Activated CD4-positive, alpha-beta T cell treated with anti-CD3 and anti-CD28 coated beads, Interleukin-10, Interleukin-2, amounts not matched to agents 100 ng/mL and 50 ng/mL, durations not matched to agents 16 hours and 8 hours (primary cell): ENCODE data around the gene CYP27B1.
"Not testable (repeated sequence)": the region's sequence is repeated elsewhere in the genome, so short reads cannot be mapped to it uniquely, and the experiment has no call there.

ENCODE experiments used
- DNase-seq: peaks from one replicate; pipeline ENCODE4 v3.0.0-alpha.2; 2020

CYP27B1 gene

DNA sequence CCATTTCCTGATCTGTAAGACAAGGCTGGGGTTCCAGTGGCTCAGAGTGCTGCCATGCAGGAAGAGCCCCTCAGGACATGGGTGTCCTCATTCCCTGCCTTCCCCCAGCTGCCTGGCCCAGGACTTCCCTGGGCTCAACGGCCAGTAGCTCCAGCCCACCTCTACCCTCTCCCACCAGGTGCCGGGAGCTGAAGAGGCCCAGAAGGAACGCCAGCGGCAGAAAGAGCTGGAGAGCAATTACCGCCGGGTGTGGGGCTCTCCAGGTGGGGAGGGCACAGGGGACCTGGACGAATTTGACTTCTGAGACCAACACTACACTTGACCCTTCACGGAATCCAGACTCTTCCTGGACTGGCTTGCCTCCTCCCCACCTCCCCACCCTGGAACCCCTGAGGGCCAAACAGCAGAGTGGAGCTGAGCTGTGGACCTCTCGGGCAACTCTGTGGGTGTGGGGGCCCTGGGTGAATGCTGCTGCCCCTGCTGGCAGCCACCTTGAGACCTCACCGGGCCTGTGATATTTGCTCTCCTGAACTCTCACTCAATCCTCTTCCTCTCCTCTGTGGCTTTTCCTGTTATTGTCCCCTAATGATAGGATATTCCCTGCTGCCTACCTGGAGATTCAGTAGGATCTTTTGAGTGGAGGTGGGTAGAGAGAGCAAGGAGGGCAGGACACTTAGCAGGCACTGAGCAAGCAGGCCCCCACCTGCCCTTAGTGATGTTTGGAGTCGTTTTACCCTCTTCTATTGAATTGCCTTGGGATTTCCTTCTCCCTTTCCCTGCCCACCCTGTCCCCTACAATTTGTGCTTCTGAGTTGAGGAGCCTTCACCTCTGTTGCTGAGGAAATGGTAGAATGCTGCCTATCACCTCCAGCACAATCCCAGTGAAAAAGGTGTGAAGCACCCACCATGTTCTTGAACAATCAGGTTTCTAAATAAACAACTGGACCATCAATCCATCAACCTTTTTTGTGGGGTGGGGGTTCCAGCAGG lies 46.0 kb downstream of the CYP27B1 start:
- DNase-seq: no peak

DNA sequence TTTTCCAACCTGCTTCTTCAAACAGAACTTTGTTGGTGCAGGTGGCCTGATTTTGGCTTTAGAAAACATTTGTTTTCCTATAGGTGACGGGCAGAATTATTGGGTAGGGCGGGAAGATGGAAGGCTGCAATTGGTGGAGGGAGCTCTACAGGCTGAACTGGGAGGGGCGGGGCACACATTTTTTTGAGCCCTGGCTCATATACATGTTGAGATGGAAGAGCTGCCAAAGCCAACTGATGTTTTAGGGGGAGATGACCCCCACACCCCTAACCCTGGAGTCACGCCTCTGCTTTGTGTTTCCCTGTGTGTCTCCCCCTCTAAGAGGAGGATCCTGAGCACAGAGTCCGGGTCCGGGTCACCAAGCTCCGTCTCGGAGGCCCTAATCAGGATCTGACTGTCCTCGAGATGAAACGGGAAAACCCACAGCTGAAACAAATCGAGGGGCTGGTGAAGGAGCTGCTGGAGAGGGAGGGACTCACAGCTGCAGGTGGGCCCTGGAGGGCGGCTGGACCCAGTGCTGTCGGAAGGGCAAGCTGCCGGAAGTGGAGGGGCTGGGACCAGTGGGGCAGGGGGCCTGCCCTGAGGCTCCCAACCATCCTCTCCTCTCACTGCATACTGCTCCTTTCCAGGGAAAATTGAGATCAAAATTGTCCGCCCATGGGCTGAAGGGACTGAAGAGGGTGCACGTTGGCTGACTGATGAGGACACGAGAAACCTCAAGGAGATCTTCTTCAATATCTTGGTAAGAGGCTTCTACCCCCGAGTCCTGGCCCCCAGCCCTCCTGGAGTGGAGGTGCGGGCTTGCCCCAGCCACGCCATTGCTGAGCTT lies 46.9 kb downstream of the CYP27B1 start:
- no peak for DNase-seq

DNA sequence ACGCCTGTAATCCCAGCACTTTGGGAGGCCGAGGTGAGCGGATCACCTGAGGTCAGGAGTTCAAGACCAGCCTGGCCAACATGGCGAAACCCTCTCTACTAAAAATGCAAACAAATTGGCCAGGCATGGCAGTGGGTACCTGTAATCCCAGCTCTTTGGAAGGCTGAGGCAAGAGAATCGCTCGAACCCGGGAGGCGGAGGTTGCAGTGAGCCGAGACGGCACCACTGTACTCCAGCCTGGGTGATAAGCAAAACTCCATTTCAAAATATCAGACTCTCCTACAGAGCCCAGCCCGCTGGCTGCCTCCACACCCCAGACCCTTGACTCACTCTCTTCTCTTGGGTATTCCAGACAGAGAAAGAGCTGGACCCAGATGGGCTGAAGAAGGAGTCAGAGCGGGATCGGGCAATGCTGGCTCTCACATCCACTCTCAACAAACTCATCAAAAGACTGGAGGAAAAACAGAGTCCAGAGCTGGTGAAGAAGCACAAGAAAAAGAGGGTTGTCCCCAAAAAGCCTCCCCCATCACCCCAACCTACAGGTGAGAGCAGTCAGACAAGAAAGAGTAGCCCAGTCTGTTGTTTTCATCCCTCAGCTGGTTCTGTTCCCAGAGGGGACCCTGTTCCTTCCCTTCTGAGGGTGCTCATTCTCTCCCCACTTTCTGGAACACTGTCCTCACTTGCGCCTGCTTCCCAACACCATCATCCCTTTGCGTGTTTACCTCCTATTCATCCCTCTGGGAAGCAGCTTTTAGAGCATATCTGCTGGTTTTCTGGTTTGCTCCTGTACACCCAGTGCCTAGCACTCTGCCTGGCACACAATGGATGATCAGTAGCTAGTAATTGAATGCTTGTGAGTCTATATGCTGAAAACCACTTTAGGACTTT lies 48.0 kb downstream of the CYP27B1 start:
- no peak for DNase-seq

DNA sequence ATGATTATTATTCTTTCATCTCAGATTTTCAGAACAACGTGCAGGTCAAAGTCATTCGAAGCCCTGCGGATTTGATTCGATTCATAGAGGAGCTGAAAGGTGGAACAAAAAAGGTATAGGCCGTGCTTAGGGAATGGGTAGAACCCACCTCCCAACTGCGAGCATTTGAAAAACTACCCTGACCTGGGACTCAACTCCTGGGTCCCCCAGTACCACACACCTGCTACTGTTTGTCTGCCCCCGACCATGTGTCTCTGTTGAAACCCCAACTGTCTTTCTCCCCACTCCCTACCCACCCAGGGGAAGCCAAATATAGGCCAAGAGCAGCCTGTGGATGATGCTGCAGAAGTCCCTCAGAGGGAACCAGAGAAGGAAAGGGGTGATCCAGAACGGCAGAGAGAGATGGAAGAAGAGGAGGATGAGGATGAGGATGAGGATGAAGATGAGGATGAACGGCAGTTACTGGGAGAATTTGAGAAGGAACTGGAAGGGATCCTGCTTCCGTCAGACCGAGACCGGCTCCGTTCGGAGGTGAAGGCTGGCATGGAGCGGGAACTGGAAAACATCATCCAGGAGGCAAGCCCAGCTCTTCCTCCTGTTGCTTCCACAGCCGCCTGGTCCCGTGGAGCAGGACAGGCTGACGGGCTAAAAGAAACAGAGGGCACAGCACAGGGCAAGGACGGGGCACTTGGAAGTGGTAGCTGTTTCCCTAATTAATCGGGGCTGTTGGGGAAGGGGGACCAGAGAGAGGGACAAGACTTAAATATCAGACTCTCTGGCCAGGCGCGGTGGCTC lies 48.8 kb downstream of the CYP27B1 start:
- DNase-seq: no peak

DNA sequence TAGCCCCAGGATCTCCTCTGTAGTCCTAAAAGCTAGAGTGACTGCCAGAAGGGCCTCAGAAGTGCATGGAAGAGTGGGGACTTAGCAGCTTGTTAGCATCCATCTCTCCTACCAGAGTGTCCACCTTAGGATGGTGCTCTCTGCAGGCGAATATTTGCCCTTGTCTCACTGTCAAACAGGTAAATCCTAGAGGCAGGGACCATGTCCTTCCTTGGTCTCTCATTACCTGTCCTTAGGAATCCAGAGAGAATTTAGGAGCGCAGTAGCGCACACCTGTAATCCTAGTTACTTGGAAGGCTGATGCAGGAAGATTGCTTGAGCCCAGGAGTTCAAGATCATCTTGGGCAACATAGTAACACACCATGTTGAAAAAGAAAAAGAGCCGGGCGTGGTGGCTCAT lies 49.7 kb downstream of the CYP27B1 start:
- no peak for DNase-seq

DNA sequence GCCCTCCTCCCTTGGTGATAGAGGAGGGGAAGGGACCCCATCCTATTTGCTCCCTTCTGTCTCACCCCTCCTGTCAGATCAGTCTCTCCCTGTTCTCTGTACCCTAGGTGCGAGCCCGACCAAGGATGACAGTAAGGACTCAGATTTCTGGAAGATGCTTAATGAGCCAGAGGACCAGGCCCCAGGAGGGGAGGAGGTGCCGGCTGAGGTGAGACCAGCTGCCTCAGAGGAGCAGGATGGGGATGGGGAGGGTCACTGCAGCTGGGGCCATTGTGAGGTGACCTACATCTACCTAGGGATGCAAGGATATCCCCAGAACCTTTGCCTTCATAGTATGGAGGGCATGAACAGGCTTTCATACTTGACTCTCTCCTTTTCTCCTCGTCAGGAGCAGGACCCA lies 50.6 kb downstream of the CYP27B1 start:
- DNase-seq: no peak

DNA sequence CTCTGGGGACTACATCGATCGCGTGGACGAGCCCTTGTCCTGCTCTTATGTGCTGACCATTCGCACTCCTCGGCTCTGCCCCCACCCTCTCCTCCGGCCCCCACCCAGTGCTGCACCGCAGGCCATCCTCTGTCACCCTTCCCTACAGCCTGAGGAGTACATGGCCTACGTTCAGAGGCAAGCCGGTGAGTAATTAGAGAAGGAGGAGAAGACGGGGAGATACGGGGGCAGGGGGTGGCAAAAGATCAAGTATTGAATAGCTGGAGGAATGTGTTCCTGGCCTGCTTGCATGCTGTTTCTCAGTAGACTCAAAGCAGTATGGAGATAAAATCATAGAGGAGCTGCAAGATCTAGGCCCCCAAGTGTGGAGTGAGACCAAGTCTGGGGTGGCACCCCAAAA lies 51.1 kb downstream of the CYP27B1 start:
- DNase-seq: no peak

DNA sequence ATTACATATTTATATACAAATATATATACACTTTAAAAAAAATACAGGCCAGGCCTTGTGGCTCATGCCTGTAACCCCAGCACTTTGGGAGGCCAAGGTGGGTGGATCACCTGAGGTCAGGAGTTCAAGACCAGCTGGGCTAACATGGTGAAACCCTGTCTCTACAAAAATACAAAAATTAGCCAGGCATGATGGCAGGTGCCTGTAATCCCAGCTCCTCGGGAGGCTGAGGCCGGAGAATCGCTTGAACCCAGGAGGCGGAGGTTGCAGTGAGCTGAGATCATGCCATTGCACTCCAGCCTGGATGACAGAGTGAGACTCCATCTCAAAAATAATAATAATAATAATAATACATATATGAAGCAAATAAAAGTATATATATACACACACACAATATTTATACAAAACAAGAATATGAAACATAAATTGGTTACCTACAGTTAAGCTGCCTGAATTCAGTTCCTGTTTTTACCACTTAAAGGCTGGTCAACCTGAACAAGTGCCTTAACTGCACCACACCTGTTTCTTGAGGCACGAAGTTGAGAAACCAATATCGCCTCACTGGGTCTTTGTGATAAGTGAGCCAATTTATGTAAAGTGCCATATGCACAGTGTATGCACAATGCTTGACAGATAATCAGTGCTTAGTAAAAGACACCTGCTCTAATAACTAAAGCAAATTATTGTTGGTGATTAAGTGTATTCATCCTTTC lies 51.7 kb downstream of the CYP27B1 start:
- DNase-seq: not testable (repeated sequence)

DNA sequence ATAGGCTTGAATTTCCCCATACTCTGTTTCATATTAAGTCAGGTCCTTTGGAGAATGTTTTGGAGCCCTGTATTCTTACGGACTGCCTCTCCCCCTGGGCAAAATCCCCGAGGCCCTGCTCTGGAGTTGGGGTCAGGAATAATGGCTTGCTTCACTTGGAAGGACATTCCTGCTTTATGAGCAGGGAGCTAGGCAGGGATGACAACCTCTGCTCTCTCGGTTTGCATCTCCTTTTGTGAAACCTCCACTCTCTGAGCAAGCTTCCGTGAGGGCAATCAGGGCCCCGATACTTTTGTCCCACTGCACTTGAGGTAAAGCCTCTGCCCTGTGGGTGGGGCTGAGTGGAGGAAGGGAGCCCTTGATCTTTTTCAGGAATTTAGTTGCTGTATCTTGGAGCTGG lies 53.7 kb downstream of the CYP27B1 start:
- no peak for DNase-seq

DNA sequence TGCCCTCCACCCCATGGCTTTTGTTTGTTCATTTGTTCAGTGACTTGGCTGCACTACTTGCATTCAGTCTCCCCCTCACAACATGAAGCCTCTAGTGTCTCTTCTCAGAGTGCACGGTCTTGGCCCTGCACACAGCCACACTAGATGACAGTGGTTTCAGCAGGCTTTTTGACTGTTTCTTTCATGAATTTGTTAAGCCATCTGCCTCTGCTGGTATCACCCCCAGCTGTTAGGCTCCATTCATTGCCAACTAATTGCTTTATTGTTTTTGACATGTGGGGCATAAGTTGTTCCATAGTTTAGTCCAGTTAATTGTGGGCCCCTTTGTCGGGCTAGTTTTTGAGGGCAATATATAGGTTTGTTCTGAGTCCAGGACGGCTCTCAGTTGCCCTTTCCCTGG lies 54.2 kb downstream of the CYP27B1 start:
- no peak for DNase-seq
